Inferior parietal cortex (tissue), 1 donor: ENCODE results near the gene TTC7B.

ENCODE experiments used
- DNase-seq: peaks from one replicate; pipeline ENCODE4 v3.0.0-alpha.2; 2016; ENCODE audit errors: extremely low spot score

TTC7B gene

GRCh38 chr14:90601563-90601962 lies 214.7 kb downstream of the TTC7B start:
- no peak for DNase-seq

- DNase-seq, result no peak
Measured at GRCh38 chr14:90600619-90601018, 215.6 kb downstream of the TTC7B start.

- peak; percentile 70 for DNase-seq
Measured at GRCh38 chr14:90599748-90600507, 216.3 kb downstream of the TTC7B start.

- DNase-seq, result no peak
Measured at GRCh38 chr14:90599339-90599738, 216.9 kb downstream of the TTC7B start.

- no peak for DNase-seq
Measured at GRCh38 chr14:90597961-90598360, 218.3 kb downstream of the TTC7B start.

GRCh38 chr14:90596733-90597132 lies 219.5 kb downstream of the TTC7B start:
- DNase-seq, result no peak

DNA sequence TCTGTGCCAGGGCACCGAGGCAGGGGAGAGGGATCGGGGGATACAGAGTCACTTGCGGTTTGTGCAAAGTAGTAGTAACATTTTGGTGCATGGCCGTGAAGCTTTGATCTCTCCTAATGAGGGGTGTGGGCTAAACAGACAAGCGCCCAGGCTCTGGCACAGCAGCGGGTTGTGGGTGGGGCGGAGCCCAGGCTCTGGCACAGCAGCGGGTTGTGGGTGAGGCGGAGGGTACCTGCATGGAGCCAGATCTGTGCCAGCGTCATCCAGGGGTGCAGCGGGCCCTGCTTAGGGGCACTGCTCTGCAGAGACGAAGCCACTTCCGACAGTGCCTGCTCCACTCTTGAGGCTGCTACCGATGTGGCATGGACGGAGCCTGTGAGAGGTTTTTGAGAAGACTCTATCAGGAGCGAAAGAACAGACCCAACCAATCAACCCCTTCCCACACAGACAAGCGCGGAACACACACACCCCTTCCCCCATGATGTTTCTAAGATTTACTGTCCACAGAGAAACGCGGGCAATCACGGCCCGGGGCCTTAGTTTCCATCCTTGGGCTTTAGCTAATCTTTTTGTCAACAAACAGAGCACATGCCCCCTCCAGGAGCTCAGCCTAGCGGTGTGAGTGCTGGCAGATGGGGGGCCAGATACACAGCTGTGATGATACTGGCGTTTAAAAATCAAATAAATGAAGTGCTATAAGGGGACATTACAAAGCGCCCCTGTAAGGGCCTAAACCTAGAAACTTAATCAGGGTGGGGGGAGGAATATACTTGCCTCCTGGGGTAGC lies 222.8 kb downstream of the TTC7B start:
- DNase-seq, result no peak

DNA sequence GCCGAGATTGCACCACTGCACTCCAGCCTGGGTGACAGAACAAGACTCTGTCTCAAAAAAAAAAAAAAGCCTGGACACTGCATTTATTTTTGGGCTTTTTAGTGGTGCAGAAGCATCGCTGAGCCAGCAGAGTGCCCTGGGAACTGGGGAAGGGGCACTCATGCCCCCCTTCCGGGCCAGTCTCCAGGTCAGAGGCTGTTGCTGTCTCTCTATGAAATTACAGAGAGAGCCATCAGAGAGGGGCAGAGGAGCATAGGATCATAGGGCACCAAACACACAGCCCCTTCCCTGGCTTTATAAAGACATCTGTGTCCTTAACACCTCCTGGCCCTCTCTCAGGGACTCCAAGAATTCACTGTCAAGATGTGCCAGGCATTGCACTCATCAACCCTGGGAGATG lies 223.6 kb downstream of the TTC7B start:
- DNase-seq, result no peak

DNA sequence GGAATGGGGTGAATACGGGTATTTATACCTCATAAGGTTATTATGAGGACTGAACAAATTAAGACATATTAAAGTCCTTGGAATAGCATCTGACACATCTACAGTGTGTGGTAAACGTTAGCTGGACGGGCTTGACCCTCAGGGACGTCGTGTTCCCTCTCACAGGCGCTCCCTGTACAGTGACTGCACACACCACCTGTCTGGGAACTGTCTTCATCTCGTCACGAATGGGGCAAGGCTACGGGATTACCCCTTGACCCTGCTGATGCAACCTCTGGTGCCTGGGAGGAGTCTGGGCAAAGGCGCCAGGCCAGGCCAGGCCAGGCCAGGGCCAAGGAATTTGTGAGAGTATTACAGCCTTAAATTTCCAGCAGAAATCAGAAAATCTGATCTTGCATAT lies 228.3 kb downstream of the TTC7B start:
- no peak for DNase-seq

GRCh38 chr14:90587252-90587910 lies 228.8 kb downstream of the TTC7B start:
- DNase-seq, result no peak

DNA sequence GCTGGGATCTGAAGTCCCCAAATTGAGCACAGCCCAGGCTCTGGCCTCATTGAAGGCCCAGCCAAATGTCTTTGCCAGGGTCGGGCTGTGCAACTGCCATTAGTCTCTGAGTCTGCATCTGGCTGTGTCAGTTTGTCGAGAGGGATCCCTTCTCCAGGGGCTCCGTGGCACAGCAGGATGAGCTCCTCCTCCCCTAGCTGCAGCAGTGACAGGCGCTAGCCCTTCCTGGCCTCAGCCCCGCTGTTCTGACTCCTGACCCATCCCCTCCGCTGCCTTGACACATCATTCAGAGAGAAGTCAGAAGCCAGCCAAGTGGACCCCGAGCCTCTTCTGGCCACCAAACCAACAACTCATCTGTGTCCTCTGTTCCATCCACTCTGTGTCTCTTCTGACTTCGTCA lies 231.1 kb downstream of the TTC7B start:
- DNase-seq, result no peak

GRCh38 chr14:90583916-90584605 lies 232.2 kb downstream of the TTC7B start:
- no peak for DNase-seq

DNA sequence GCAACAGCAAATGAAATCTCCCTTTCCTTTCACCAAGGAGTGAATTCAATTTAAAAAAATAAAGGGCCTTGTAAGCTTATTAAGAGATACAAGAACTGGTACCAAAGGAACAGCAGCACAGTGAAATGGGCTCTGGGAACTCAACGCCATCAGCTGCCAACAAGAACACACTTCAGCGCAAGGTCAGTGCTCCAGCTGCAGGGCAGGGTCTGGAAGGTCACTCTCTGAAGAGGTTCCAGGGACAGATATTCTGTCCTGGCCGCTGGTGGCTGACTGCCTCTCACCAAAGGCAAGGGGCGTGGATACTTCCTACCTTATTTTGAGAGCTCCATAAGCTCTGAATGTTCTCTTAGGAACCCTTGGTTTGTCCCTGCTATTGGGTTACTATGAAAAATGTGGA lies 232.8 kb downstream of the TTC7B start:
- DNase-seq, result no peak

GRCh38 chr14:90582166-90582565 lies 234.1 kb downstream of the TTC7B start:
- no peak for DNase-seq

- DNase-seq, result no peak
Measured at GRCh38 chr14:90581745-90582144, 234.5 kb downstream of the TTC7B start.

DNA sequence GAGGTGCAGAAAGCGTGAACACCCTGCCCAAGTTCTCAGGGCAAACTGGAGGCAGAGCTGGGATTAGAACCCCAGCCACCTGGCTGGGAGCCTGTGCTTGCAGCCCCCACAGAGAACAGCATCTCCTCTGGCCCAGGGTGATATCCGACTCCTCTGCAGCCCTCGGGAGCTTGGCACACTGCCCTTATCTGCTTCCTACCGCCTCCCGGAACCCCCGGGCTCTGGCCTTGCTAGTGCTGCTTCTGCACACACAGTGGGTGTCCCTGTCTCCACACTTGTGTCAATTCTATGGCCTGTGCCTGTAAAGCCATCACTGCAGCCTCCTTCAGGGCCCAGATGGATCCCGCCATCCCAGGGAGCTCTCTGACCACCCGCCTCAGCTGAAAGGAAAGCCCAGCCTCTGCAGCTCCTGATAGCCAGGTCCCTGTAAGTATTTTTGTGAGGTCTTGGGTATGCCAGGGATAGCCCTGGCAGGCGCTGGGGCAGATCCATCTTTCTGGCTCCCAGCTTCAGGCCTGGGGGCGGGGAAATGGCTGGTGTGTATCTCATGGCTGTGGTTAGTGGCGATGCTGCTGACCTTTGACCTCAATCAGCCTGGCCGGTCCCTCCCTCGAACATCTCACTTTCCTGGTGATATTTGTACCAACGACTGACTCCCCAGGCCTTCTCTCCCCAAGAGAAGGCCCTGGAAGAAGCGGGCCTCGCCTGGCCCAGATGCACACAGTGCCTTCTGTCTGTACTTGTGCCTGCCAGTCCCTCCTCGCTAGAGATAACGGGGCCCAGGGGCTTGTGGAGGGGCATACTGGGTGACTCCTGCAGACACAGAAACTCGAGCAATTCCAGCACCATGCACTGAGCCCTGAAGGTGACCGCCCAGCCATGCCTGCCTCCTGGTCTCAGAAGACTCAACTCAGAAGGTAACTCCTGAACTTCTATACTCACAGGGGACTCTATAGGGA lies 235.6 kb downstream of the TTC7B start:
- DNase-seq, result no peak

GRCh38 chr14:90579816-90580215 lies 236.4 kb downstream of the TTC7B start:
- no peak for DNase-seq

DNA sequence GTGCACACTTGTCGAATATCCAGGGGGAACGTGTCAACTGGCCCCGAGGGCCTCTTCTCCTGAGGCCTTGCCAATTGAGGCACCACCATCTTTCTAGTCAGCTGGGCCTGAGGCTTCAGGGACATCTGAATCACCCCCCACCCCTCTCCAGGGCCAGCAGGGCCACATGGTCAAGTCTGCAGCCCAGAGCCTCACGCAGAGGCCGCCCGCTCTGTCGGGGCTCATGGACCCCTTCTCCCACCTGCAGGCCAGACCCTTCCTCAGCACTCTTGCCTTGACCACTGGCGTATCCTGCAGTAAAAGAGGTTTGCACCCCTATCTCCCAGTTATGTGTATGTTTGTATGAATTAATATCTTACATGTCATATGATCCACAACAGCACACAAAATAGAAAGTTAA lies 237.1 kb downstream of the TTC7B start:
- DNase-seq, result no peak

DNA sequence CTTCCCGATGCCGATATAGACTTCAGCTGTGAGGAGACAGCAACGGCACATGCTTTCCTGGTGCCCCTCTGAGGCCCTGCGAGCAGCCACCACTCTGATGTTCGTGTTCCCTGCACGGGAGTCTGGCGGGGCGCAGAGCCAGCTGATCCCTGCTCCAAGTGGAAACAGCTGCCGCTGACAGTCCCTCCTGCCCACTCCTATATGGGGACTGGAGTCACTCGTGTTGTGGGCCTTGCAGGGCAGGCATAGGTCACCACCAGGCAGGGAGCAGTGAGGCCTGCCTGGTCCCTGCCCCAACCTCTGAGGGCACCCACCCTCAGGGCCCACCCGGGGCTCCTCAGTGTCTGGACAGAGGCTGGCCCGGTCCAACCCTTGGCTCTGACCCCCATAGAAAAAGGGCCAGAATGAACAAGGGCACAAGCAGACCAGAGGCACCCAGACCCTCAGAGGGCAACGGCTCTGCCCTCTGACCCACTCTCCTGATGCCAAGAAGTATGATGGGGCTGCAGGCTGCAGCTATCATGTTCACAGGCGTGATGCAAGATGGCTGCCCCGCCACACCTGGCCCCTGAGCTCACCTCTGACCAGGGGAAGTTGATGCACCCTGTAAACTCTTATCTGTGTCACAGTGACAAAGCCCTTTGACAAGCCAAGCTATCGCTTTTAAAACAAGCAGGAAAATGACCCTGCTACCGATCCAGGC lies 237.8 kb downstream of the TTC7B start:
- DNase-seq, result no peak

- DNase-seq, result no peak
Measured at GRCh38 chr14:90577661-90578282, 238.5 kb downstream of the TTC7B start.
